CD4-positive, alpha-beta T cell (primary cell): ENCODE data around the gene SKAP1. TPM values are rescaled to one million over a fixed set of nuclear protein-coding genes. Genes with fewer than 3 reads are reported as not detected.

ENCODE experiments used
- ATAC-seq: fragments of 200-7000 bp; cut with Tn5 transposase; one replicate; pipeline ENCODE4 v1.10.0; 2022; ENCODE audit warnings: mild to moderate bottlenecking; ENCODE audit not compliant: poor library complexity
- CTCF ChIA-PET: fragments of 350-600 bp; sonication (Branson Sonifier 250); formaldehyde crosslinking; loops from one replicate; lab custom pipeline; 2021; ENCODE audit warnings: antibody characterized with exemption, inconsistent platforms; lab: Charles Lee
- POLR2A ChIA-PET: fragments of 350-600 bp; sonication (Branson Sonifier 250); formaldehyde crosslinking; loops from one replicate; lab custom pipeline; 2021; ENCODE audit warnings: antibody characterized with exemption, inconsistent platforms; lab: Charles Lee
- DNase-seq, 14 experiments: peaks; one replicate each; pipeline ENCODE4 v3.0.0-alpha.2; 2013 to 2020; ENCODE audit warnings: mixed read lengths in 2 of 14
- H3K27ac ChIP-seq, 2 donors: one replicate each; pipeline versions ENCODE4 v1.5.1 to v1.7.0; 2013; ENCODE audit warnings: low read length in 2 of 2, low read depth in 1 of 2, mild to moderate bottlenecking in 1 of 2
- H3K27me3 ChIP-seq, 2 experiments: 1 replicate in 1 of 2; 2 replicates in 1 of 2; pipeline versions ENCODE4 v1.6.1 to v1.7.0; 2013; ENCODE audit warnings: low read length in 2 of 2, control low read depth in 1 of 2, mild to moderate bottlenecking in 1 of 2, moderate library complexity in 1 of 2; ENCODE audit not compliant: insufficient read depth in 2 of 2, control insufficient read depth in 1 of 2
- H3K36me3 ChIP-seq: one replicate; pipeline ENCODE4 v1.6.1; 2013; ENCODE audit warnings: low read length, control low read depth; ENCODE audit not compliant: insufficient read depth
- H3K4me1 ChIP-seq: one replicate; pipeline ENCODE4 v1.6.1; 2013; ENCODE audit warnings: low read length, control low read depth; ENCODE audit not compliant: insufficient read depth
- H3K4me3 ChIP-seq: one replicate; pipeline ENCODE4 v1.5.1; 2013; ENCODE audit warnings: mild to moderate bottlenecking, low read length, moderate library complexity
- H3K9me3 ChIP-seq, 2 experiments: 1 replicate in 1 of 2; 2 replicates in 1 of 2; pipeline versions ENCODE4 v1.6.1 to v1.7.0; 2013; ENCODE audit warnings: low read length in 2 of 2, mild to moderate bottlenecking in 2 of 2, control low read depth in 1 of 2, moderate library complexity in 1 of 2; ENCODE audit not compliant: control insufficient read depth in 1 of 2, insufficient read depth in 1 of 2
- H3K27ac Mint-ChIP-seq: one replicate; pipeline ENCODE4 v1.8.0; 2020; ENCODE audit warnings: mixed read lengths
- H3K27me3 Mint-ChIP-seq: one replicate; pipeline ENCODE4 v1.8.0; 2021; ENCODE audit warnings: mixed read lengths
- H3K36me3 Mint-ChIP-seq: one replicate; pipeline ENCODE4 v1.8.0; 2021; ENCODE audit warnings: low read depth, mixed read lengths
- H3K4me1 Mint-ChIP-seq: one replicate; pipeline ENCODE4 v1.8.0; 2021; ENCODE audit warnings: low read depth, mixed read lengths
- H3K4me3 Mint-ChIP-seq: one replicate; pipeline ENCODE4 v1.8.0; 2020; ENCODE audit warnings: mild to moderate bottlenecking, mixed read lengths
- H3K9me3 Mint-ChIP-seq: one replicate; pipeline ENCODE4 v1.8.0; 2020; ENCODE audit warnings: mixed read lengths
- CTCF ChIP-seq: fragments of 200-600 bp; IDR thresholded peaks from one replicate; pipeline ENCODE4 v1.8.0; 2022; ENCODE audit warnings: antibody characterized with exemption, mild to moderate bottlenecking
- intact Hi-C, 2 experiments: fragments of 100-400 bp; cut with DNase I in 1 of 2; cut with micrococcal nuclease in 1 of 2; formaldehyde crosslinking; loops; one replicate each; pipeline versions ENCODE4 v1.15.1 to v1.9.0; 2023 to 2025; cut with DNase I, micrococcal nuclease
- total RNA-seq, 174 experiments: library from RNA in 2 of 174; stranded (reverse) in 2 of 174; gene quantifications; one replicate each; pipeline ENCODE4 v1.2.3 and lab custom pipeline; 2021 to 2026

The SKAP1 gene
- total RNA-seq, 2 experiments from 2014 or later, result 92.0 to 95.1 TPM

- Mint-ChIP-seq H3K27ac (no peak overlapping the region), H3K27me3 (no peaks in the 10 kb centered on the region), H3K36me3 (peaks cover 73% of the 10 kb centered on the region), H3K4me3 (no peak overlapping the region), H3K9me3 (no peaks in the 10 kb centered on the region), H3K4me1 (peaks cover 5% of the 10 kb centered on the region)
- POLR2A ChIA-PET, result no interaction called here
- no peak for DNase-seq
- CTCF ChIA-PET, result no interaction called here
- Histone ChIP-seq H3K36me3 (peaks cover 71% of the 10 kb centered on the region), H3K9me3 (no peaks in the 10 kb centered on the region), H3K27ac (no peak overlapping the region), H3K4me3 (no peak overlapping the region), H3K4me1 (no peaks in the 10 kb centered on the region), H3K27me3 (no peaks in the 10 kb centered on the region)
- no peak for ATAC-seq
- no peak for TF ChIP-seq CTCF
- intact Hi-C loops, result no loop called here
Measured at GRCh38 chr17:48162306-48162934, 267.6 kb downstream of the SKAP1 start.

GRCh38 chr17:48161127-48161905, 268.7 kb downstream of the SKAP1 start:
- Mint-ChIP-seq H3K27me3 (no peaks in the 10 kb centered on the region), H3K4me3 (no peak overlapping the region), H3K4me1 (no peaks in the 10 kb centered on the region), H3K9me3 (no peaks in the 10 kb centered on the region), H3K36me3 (peaks cover 69% of the 10 kb centered on the region), H3K27ac (no peak overlapping the region)
- Histone ChIP-seq H3K27me3 (no peaks in the 10 kb centered on the region), H3K36me3 (peaks cover 70% of the 10 kb centered on the region), H3K9me3 (no peaks in the 10 kb centered on the region), H3K4me3 (no peak overlapping the region), H3K4me1 (no peaks in the 10 kb centered on the region), H3K27ac (no peak overlapping the region)
- no peak for TF ChIP-seq CTCF
- intact Hi-C loops, result no loop called here
- CTCF ChIA-PET, result no interaction called here
- POLR2A ChIA-PET, result no interaction called here
- ATAC-seq (no peak), DNase-seq (no peak)

GRCh38 chr17:48160177-48161081, 269.6 kb downstream of the SKAP1 start:
- Mint-ChIP-seq H3K27me3 (no peaks in the 10 kb centered on the region), H3K27ac (no peak overlapping the region), H3K4me3 (no peak overlapping the region), H3K4me1 (no peaks in the 10 kb centered on the region), H3K9me3 (no peaks in the 10 kb centered on the region), H3K36me3 (peaks cover 70% of the 10 kb centered on the region)
- H3K9me3 ChIP-seq, result no peaks in the 10 kb centered on the region
- intact Hi-C loops, result no loop called here
- ChIA-PET CTCF (no interaction called here), POLR2A (no interaction called here)
- DNase-seq (no peak), ATAC-seq (no peak)
- no peak overlapping the region for H3K4me3 ChIP-seq
- H3K4me1 ChIP-seq, result no peaks in the 10 kb centered on the region
- TF ChIP-seq CTCF, result no peak
- H3K36me3 ChIP-seq, result peaks cover 74% of the 10 kb centered on the region
- H3K27me3 ChIP-seq, result no peaks in the 10 kb centered on the region
- no peak overlapping the region for H3K27ac ChIP-seq
